ENCODE data around the gene NELFCD.

GRCh38 chr20:59001068-59001448 lies 20.0 kb downstream of the NELFCD start:
- no peak for TF ChIP-seq EGR1 (IDR thresholded peaks at IDR 0.05)
- no peak for TF ChIP-seq USF1 (IDR thresholded peaks at IDR 0.05)
- no peak for TF ChIP-seq RAD21 (IDR thresholded peaks at IDR 0.05; ENCODE audit: low read depth)
- TF ChIP-seq TCF12 (IDR thresholded peaks at IDR 0.05; ENCODE audit: low read depth): no peak
- TF ChIP-seq MAX (IDR thresholded peaks at IDR 0.05): no peak
- no peak for TF ChIP-seq NFIC (IDR thresholded peaks at IDR 0.05)
